OCI-LY1 (cell line): Measurements from ENCODE around the gene P4HA2.

ENCODE experiments used
- EZH2 ChIP-seq: fragments of 200-600 bp; sonication (generic), shearing (Covaris generic); IDR thresholded peaks from 2 replicates; pipeline ENCODE4 v1.8.0; 2017; ENCODE audit warnings: borderline replicate concordance, mixed run types, mild to moderate bottlenecking, antibody characterized with exemption, low read length, moderate library complexity, mixed read lengths
- TF ChIP-seq, protein P1 (sequence below): fragments of 200-600 bp; sonication (generic), shearing (Covaris generic); IDR thresholded peaks from 2 replicates; pipeline ENCODE4 v1.5.1; 2017; ENCODE audit warnings: mild to moderate bottlenecking, antibody characterized with exemption, low read length, moderate library complexity, mixed read lengths

DNA sequence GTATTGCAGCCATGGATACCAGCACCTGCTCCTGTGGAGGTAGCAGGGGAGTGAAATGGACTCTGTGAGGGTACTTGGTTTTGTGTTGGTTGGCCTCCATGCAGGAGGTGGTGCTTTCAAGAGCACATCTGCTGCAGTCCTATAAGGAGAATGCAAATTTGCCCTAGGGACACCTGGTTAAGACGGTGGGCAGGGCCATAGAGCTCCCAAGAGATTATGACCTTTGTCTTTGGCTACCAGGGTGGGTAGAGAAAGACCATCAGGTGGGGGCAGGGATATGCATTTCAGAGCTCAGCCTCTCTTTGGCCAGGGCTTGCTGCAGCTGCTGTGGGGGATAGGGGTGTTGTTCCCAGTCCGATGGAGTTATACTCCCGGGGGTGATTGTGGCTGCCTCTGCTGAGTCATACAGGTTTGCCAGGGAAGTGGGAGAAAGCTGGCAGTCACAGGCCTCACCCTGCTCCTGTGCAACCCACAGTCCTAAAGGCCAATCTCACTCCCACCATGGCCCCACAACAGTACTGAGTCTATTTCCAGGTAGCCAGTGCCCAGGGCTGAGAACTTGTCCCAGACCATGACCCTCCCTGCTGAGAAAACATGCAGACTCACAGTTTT lies 15.8 kb upstream of the P4HA2 start:
- TF ChIP-seq, protein P1, sequence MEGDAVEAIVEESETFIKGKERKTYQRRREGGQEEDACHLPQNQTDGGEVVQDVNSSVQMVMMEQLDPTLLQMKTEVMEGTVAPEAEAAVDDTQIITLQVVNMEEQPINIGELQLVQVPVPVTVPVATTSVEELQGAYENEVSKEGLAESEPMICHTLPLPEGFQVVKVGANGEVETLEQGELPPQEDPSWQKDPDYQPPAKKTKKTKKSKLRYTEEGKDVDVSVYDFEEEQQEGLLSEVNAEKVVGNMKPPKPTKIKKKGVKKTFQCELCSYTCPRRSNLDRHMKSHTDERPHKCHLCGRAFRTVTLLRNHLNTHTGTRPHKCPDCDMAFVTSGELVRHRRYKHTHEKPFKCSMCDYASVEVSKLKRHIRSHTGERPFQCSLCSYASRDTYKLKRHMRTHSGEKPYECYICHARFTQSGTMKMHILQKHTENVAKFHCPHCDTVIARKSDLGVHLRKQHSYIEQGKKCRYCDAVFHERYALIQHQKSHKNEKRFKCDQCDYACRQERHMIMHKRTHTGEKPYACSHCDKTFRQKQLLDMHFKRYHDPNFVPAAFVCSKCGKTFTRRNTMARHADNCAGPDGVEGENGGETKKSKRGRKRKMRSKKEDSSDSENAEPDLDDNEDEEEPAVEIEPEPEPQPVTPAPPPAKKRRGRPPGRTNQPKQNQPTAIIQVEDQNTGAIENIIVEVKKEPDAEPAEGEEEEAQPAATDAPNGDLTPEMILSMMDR = no peak
- TF ChIP-seq EZH2 = no peak
